SK-MEL-5 (cell line): ENCODE results near the gene DHRS1. TPM values are rescaled to one million over a fixed set of nuclear protein-coding genes. Genes with fewer than 3 reads are reported as not detected.

ENCODE experiments used
- DNase-seq: peaks from one replicate; pipeline ENCODE4 v3.0.0-alpha.2; 2016; ENCODE audit warnings: low read depth, low spot score
- in situ Hi-C: cut with HindIII; loops from 2 replicates; pipeline ENCODE4 v1.10.0; 2016; ENCODE audit warnings: low sequenced_read_pairs, high pct_unique_total_duplicates, low pct_unique_long_range_greater_than_20kb
- total RNA-seq: library from RNA; depleted of rRNA; stranded (reverse); fragments of >200 nt; shearing (Covaris generic); gene quantifications from 2 replicates; pipeline ENCODE4 v1.2.3, GENCODE V29; 2014

DHRS1 gene
- total RNA-seq, 1 experiment from 2014 or later = 0.82 TPM

DNA sequence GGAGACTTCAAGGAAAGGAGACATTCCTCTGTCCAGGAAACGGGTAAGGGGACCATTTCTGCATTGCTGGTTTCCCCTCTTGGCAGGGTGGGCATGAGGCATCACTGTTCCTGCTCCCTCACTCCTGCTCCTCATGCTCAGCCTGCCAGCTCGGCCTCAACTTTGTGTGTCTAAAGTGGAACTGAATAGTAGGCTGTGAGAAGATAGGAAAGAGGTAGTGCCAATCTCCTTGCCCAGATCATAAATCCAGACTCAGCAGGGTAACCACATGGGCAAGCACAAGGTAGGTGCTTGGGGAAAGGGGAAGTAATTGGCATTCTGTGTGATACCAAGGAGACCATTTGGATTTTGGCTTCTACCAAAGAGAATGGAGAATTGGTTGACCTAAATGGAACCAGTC lies 14.3 kb upstream of the DHRS1 start:
- in situ Hi-C loops = no loop called here
- DNase-seq = no peak

DNA sequence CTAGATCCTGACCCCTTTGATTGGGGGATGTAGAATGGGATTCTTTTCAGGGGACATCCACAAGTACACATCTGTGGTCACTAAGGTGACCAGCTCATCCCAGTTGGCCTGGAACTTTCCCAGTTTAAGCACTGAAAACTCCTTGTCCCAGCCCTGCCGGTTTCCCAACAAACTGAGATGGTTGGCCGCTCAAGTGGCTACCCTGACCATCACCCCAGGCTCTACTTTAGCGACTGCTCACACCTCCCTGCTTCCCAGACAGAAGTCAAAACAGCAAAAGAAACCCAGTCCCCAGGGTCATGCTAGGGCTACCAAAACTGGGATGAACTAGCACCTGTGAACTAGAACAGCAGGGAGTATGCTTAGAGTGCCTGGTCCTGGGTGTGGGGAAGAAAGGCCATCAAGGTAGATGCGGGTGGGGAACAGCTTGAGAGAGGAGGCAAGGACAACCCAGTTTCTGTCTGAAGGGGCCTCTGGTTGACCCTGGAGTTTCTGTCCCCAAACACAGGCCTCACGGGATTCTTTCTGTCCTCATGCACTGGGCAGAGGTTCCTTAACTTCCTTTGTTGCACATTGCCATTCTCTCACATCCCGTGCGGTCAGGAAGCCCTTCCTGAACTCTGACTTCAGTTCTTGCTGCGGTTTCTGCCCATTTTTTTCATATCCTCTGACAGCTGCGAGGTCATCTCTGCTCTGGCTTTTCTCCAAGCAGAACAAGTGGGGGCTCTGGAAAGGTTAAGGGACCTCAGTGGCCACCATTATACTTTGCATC lies 13.3 kb upstream of the DHRS1 start:
- no peak for DNase-seq
- in situ Hi-C loops = no loop called here

DNA sequence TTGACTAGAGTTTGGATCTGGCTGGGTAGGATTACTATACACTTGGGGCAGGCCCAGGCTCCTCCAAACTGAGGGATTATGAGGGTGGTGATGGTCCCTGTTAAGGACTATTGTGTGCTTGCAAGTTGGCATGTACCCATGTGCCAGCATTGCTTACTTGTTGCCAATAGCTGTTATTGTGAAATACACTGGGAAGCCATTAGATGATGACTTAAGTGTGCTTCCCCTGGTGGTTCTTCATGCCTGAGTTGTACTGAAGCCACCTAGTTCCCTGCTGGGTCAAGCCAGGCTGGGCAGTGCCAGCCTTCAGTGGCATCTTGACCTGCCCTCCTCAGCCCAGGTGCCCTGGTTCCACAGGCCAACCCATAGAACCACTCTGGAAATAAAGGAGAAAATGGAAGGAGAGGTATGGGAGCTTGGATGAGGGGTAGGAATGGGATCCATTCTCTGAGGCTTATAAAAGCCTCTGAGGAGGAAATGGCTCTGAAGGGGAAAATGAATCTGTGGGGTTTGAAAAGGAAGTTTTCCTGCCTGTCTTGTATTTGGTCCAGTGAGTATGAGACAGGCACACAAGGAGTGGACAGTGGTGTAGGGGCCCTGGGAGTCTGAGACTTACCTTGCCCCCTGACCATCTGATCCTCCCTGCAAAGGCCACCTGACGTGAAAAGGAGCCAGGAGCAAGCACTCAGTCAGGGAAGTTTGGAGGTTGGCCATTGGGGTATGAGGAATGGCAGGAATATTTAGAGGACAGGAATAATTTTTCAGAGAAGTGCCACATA lies 12.4 kb upstream of the DHRS1 start:
- DNase-seq = no peak

DNA sequence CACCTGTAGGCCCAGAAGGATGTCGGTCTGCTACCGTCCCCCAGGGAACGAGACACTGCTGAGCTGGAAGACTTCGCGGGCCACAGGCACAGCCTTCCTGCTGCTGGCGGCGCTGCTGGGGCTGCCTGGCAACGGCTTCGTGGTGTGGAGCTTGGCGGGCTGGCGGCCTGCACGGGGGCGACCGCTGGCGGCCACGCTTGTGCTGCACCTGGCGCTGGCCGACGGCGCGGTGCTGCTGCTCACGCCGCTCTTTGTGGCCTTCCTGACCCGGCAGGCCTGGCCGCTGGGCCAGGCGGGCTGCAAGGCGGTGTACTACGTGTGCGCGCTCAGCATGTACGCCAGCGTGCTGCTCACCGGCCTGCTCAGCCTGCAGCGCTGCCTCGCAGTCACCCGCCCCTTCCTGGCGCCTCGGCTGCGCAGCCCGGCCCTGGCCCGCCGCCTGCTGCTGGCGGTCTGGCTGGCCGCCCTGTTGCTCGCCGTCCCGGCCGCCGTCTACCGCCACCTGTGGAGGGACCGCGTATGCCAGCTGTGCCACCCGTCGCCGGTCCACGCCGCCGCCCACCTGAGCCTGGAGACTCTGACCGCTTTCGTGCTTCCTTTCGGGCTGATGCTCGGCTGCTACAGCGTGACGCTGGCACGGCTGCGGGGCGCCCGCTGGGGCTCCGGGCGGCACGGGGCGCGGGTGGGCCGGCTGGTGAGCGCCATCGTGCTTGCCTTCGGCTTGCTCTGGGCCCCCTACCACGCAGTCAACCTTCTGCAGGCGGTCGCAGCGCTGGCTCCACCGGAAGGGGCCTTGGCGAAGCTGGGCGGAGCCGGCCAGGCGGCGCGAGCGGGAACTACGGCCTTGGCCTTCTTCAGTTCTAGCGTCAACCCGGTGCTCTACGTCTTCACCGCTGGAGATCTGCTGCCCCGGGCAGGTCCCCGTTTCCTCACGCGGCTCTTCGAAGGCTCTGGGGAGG lies 11.3 kb upstream of the DHRS1 start, which contains the start of gene LTB4R:
Gene LTB4R, plus strand, starts transcription at position 857 of the 959 bp plus-strand sequence. CDS start 4,150 bp downstream, outside the sequence.
- DNase-seq = no peak
- in situ Hi-C loops = no loop called here

More for the DNA sequence above, 12.4 kb upstream of the DHRS1 start:
- in situ Hi-C loops = no loop called here

DNA sequence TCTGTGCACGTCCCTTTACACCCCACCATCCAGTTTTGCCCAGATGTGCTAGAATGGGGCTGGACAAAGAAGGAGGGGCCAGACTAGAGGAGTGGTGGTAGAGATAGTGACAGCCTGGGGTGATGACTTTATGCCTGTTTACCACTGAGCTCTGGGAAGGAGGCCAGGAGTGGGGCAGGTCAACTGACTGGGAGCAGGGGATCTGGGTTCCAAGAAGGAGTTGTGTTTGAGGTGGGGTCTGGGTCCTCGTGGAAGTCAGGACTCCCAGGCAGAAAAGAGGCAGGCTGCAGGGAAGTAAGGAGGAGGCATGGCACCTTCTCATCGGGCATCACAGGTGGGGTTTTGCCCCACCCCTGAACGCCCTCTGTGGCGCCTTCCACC lies 10.7 kb upstream of the DHRS1 start:
- in situ Hi-C loops = no loop called here
- no peak for DNase-seq

DNA sequence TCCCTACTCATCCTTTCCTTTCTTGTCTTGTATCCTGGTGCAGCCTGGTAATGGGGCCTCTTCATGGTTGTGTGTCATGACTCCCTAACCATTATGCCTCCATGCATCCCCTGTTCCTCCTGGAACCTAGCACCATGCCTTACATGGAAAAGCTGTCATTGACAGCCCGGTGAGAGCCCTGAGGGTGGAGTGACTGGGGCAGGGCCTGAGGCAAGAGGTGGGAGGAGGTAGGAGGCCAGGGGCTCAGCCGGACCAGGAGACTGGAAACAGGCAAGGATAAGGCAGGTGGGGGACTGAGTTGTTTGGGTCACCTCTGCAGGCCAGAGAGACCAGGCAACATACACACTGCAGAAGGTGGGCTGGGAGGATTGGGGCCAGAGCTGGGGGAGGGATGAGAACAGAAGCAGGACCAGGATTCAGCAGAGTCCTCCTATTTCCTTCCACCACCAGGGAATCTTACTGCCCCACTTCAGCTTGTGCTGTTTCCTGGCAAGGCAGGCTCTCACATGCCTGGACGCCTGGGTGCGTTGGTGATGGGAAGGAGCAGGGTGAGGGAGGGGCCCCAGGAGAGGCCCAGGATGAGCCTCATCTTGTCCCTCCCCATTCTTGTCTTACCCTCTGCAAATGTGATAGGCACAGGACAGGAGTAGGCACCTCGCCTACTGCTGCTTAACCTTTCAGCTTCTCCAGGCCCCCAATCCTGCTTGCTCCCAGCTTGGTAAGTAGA lies 10.1 kb upstream of the DHRS1 start, which contains the start of gene LTB4R2:
Gene LTB4R2, plus strand, starts transcription at position 603 of the 727 bp plus-strand sequence. CDS start 525 bp downstream, outside the sequence.
- in situ Hi-C loops = no loop called here
- no peak for DNase-seq

DNA sequence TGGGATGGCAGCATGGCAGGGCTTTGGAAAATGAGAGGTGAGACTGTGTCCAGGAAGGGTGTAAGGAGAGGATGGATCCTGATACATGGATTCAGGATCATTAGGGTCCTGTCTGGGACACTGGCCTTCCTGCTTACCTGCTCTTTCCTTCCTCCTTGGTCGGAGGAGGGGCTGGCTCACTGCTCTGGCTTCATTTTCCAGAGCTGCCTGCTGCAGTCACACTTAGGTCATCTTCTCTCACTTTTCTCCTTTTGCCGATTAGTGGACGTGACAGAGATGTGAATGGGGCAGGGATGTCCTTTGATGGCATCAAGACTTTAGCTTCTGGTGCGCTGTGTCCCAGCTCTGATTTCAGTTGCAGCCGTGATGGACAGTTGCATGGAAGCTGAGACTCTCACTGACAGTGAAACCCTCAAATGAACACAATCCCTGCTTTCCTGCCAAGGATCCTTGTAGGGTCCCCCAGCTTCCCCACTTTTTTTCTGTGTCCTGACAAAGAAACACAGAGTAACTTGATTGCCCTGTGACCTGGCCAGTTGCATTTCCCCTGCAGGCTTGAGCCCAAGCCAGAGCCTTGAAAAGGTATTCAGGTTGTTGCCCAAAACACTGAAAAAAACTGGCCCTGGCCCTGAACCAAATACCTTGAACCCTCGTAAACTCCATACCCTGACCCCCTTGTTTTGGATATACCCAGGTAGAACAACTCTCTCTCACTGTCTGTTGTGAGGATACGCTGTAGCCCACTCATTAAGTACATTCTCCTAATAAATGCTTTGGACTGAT lies 9.0 kb upstream of the DHRS1 start:
- no peak for DNase-seq
- in situ Hi-C loops = no loop called here

DNA sequence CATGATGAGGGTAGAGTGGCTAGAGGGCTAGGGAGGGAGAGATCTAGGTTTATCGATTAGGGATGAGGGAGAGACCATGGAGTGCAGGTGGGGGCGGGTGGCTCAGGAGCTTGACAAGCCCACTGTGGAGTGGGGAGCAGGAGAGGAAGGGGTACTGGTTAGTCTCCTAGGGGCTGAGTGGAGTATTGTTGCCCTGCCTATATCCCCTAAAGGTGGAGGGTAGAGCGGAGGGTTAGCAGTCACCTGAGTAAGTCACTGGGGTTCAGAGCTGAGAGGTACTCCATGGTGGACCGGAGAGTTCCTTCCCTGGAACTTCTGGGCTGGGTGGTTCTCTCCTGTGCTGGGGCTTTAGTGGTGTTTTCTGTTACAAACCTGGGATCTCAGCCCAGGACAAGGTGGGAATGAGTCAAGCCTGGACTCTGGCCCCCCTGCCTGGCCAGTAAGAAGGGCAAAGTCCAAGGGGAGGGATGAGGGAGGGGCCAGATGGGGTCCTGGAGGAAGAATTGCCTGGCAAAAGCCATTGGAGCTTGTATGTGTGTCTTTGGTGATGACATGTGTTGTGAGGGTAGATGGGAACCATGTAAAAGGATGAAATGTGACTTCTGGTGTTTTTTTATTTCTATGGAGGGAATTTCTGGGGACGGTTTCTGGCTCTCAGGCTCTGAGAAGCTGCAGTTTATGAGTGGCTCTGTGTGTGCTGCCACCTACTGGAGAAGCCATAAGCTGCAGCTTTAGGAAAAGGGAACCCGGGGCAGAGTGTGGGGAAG lies 8.2 kb upstream of the DHRS1 start, which contains the start of gene CIDEB:
Gene CIDEB, minus strand, starts transcription at position 403 of the 767 bp plus-strand sequence. Its CDS starts 119 bp downstream, at position 284.
- DNase-seq = peak; percentile 71
- in situ Hi-C loops = no loop called here

DNA sequence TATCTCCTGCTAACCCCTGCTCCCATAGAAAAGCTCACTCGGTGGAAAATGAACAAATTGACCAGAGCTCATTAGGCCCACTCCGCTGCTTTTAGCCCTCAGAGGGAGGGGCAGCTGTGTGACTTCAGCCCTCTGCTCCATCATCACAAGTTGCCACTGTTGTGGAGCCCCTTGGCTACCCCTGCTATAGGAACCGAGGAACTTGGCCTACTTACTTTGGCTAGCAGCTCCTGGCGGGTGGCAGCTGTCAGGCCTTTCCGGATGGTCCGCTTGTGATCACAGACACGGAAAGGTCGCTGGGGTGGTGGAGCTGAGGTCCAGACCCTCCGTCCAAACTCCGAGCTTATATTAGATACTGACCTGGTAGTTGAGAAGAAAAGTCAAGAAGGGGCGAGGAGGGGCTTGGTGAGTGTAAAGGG lies 7.6 kb upstream of the DHRS1 start:
- in situ Hi-C loops = no loop called here
- no peak for DNase-seq

DNA sequence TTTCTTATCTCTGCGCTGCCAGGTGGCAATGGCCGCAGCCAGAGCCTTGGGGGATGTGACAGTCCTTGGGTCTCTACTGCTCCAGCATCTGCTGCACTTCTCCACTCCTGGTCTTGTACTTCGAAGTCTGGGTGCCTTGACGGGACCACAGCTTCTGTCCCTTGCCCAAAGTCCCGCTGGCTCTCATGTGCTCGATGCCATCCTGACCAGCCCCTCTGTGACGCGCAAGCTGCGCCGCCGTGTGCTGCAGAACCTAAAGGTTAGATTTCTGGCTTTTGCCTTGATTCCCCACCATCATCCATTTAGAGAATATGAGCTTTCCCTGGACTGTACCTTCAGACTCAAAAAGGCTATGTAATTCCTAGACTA lies 4.4 kb upstream of the DHRS1 start:
- in situ Hi-C loops = no loop called here
- DNase-seq = no peak

DNA sequence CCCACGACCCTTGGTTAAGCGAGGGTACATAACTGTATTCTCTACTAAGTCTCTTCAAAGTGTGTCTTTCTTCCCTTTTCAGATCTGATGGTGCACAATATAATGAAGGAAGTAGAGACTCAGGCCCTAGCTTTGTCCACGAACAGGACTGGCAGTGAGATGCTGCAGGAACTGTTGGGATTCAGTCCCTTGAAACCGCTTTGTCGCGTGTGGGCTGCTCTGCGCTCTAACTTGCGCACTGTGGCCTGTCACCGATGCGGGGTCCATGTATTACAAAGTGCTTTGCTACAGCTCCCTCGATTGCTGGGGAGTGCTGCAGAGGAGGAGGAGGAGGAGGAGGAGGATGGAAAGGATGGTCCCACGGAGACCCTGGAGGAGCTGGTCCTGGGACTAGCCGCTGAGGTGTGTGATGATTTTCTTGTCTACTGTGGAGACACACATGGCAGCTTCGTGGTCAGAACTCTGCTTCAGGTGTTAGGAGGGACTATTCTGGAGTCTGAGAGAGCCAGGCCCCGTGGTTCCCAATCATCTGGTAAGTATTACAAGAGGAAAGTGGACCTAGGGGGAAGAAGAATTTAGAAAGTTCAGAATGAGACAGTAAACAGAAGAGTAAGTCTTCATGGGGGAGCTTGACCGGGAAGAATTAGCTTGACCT lies 873 bp upstream of the DHRS1 start:
- in situ Hi-C loops = no loop called here
- no peak for DNase-seq

DNA sequence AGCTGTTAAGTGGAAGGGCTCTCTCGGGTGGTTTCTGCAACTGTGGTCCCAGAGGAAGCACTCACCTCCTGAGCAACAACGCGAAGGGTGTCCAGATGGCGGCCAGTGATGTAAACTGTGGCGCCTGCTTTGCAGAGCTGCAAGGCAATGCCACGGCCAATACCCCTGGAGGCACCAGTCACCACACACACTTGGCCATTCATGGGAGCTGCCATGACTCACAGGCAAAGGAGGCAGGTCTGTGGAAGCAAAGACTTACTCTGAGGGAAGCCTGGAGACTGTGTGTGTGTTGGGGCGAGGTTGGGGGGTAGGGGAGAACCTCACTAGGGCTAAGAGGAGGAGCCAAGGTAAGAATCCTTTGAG lies 707 bp downstream of the DHRS1 start:
- peak; percentile 69 for DNase-seq
- in situ Hi-C loops = no loop called here

DNA sequence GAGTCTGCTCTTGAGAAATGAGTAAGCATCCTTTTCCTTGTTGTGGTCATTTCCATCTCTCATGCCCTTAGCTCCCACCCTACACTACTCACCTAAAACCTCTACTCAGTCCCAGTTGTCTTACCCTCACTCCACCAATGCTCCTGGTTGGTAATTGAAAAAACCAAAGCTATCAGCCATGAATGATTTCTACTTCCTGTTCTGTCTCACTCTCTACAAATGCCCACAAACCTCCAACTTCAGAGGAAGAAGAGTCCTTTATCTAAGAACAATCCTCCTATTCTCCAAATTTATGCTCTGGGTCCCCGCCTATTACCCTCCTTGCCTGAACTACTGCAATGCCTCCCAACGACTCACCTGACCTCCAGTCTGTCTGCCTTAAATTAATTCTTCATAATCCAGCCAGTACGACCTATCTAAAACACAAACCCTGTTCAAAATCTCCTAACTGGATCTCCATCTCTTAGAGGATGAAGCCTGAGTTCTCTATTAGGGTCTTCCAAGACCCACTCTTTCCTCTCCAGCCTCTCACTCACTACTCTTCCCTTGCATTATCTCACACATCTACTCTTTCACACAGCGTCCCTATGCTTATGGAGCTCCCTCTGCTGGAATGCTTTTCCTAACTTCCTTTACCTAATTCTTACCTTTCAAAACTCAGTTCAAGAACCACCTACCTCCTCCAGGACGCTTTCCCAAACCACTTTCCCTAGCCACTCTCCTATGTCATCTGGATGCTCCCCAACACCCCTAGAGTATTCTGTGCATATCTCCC lies 2.2 kb downstream of the DHRS1 start:
- DNase-seq = peak; percentile 66
- in situ Hi-C loops = no loop called here

DNA sequence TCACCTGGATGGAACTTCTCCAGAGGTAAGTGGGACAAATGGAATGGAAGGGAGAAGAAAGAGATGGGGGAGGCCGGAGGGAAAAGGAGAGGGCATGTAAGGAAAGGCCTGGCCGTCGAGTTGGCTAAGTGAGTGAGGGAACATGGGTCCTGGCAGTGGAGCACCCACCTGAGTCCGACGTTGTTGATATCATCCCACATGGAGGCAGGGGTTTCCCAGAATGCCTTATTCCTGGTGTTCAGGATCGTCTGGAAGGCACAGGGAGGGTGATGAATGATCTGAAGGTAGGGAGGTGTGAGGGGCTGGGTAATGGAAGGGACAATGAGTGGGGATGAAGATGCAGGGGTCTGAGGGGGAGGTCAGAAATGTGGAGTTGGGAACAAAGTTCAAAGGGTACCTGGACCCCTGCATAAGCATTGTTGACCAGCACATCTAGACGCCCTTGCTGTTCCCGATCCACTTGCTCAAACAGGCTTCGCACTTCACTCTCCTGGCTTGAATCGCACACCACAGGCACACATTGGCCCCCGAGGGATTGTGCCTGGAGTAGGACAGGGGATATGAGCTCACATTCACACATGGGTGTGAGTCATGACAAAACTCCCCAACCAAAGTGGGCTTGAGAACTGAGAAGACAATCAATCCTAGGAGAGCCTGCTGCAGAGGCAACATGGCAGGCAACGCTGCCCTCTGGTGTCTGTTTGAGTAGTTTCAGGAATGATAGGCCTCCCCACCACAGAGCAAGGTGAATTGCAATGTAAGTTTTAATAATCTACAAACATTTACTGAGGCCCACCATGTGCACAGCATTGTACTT lies 3.0 kb downstream of the DHRS1 start:
- in situ Hi-C loops = no loop called here
- peak; percentile 72 for DNase-seq
